Astrocyte (in vitro differentiated cells and primary cell): ENCODE results near the gene PRPF40B. TPM values are rescaled to one million over a fixed set of nuclear protein-coding genes. Genes with fewer than 3 reads are reported as not detected.
A peak's percentile ranks its signal among the peaks of the same experiment; 100 is the strongest.

Experiments used
- DNase-seq: peaks from one replicate; pipeline ENCODE4 v3.0.0-alpha.2; 2010; ENCODE audit warnings: low read depth
- FAIRE-seq: peaks from 2 replicates; lab custom pipeline; 2011; peaks lifted over from hg19 to GRCh38; lab: Jason Lieb, UNC
- H2AFZ ChIP-seq: 2 replicates; pipeline ENCODE4 v1.6.0; 2012; ENCODE audit warnings: low read depth, low read length, inconsistent platforms
- H3K27ac ChIP-seq: 2 replicates; pipeline ENCODE4 v1.5.1; 2011; ENCODE audit warnings: low read depth, low read length, inconsistent platforms
- H3K27me3 ChIP-seq: 2 replicates; pipeline ENCODE4 v1.6.0; 2011; ENCODE audit warnings: low read length, inconsistent platforms; ENCODE audit not compliant: insufficient read depth
- H3K36me3 ChIP-seq: 2 replicates; pipeline ENCODE4 v1.5.1; 2011; ENCODE audit warnings: low read length, inconsistent platforms; ENCODE audit not compliant: insufficient read depth
- H3K4me1 ChIP-seq: 2 replicates; pipeline ENCODE4 v1.5.1; 2011; ENCODE audit warnings: low read length, inconsistent platforms; ENCODE audit not compliant: insufficient read depth
- H3K4me2 ChIP-seq: 2 replicates; pipeline ENCODE4 v1.6.0; 2012; ENCODE audit warnings: low read length, inconsistent platforms
- H3K4me3 ChIP-seq: 2 replicates; pipeline ENCODE4 v1.5.1; 2011; ENCODE audit warnings: low read depth, mild to moderate bottlenecking, low read length, inconsistent platforms; ENCODE audit not compliant: insufficient read depth
- H3K79me2 ChIP-seq: 2 replicates; pipeline ENCODE4 v1.6.0; 2012; ENCODE audit warnings: mild to moderate bottlenecking, low read length, inconsistent platforms; ENCODE audit not compliant: insufficient read depth
- H3K9ac ChIP-seq: 2 replicates; pipeline ENCODE4 v1.6.0; 2012; ENCODE audit warnings: mild to moderate bottlenecking, low read length, inconsistent platforms
- H3K9me3 ChIP-seq: 2 replicates; pipeline ENCODE4 v1.5.1; 2012; ENCODE audit warnings: low read depth, mild to moderate bottlenecking, low read length, inconsistent platforms; ENCODE audit not compliant: insufficient read depth
- H4K20me1 ChIP-seq: 2 replicates; pipeline ENCODE4 v1.6.0; 2012; ENCODE audit warnings: low read length, inconsistent platforms; ENCODE audit not compliant: insufficient read depth
- H3K27ac Mint-ChIP-seq: one replicate; pipeline ENCODE4 v1.8.0; 2021; ENCODE audit warnings: mild to moderate bottlenecking, mixed read lengths; ENCODE audit not compliant: unreplicated experiment
- H3K27me3 Mint-ChIP-seq: one replicate; pipeline ENCODE4 v1.8.0; 2021; ENCODE audit warnings: low read depth, mixed read lengths; ENCODE audit not compliant: unreplicated experiment
- H3K36me3 Mint-ChIP-seq: one replicate; pipeline ENCODE4 v1.8.0; 2021; ENCODE audit warnings: low read depth, mixed read lengths; ENCODE audit not compliant: unreplicated experiment
- H3K4me1 Mint-ChIP-seq: one replicate; pipeline ENCODE4 v1.8.0; 2021; ENCODE audit warnings: low read depth, mixed read lengths; ENCODE audit not compliant: unreplicated experiment
- H3K4me3 Mint-ChIP-seq: one replicate; pipeline ENCODE4 v1.8.0; 2021; ENCODE audit warnings: mild to moderate bottlenecking, moderate library complexity, mixed read lengths; ENCODE audit not compliant: unreplicated experiment
- H3K9me3 Mint-ChIP-seq: one replicate; pipeline ENCODE4 v1.8.0; 2021; ENCODE audit warnings: mild to moderate bottlenecking, mixed read lengths; ENCODE audit not compliant: unreplicated experiment
- CTCF ChIP-seq: IDR thresholded peaks from 2 replicates; pipeline ENCODE4 v1.5.1; 2011; ENCODE audit warnings: low read depth, mild to moderate bottlenecking, inconsistent platforms, low read length, moderate library complexity; ENCODE audit not compliant: insufficient read depth
- EZH2 ChIP-seq: IDR thresholded peaks from 2 replicates; pipeline ENCODE4 v1.6.1; 2012; ENCODE audit warnings: mild to moderate bottlenecking, low read length, inconsistent platforms; ENCODE audit not compliant: insufficient read depth
- total RNA-seq: library from RNA; stranded (reverse); gene quantifications from 2 replicates; pipeline ENCODE4 v1.2.1, GENCODE V29; 2021

Gene PRPF40B
- total RNA-seq, 1 donor from 2014 or later: 10.1 TPM

GRCh38 chr12:49636574-49636973, 13.2 kb downstream of the PRPF40B start:
- no peak overlapping the region for H3K4me3 ChIP-seq
- peaks cover 8% of the 10 kb centered on the region for H3K36me3 Mint-ChIP-seq
- no peak for DNase-seq
- peak overlapping the region; percentile 22 for H3K27ac Mint-ChIP-seq
- H4K20me1 ChIP-seq: peaks cover 8% of the 10 kb centered on the region
- H3K79me2 ChIP-seq: no peaks in the 10 kb centered on the region
- no peak overlapping the region for H2AFZ ChIP-seq
- peaks cover 8% of the 10 kb centered on the region for H3K36me3 ChIP-seq
- H3K27me3 Mint-ChIP-seq: no peaks in the 10 kb centered on the region
- peaks cover 5% of the 10 kb centered on the region for H3K4me1 ChIP-seq
- no peak overlapping the region for H3K4me3 Mint-ChIP-seq
- H3K9me3 Mint-ChIP-seq: no peaks in the 10 kb centered on the region
- H3K9me3 ChIP-seq: no peaks in the 10 kb centered on the region
- no peak for FAIRE-seq
- peaks cover 14% of the 10 kb centered on the region for H3K4me1 Mint-ChIP-seq
- no peak overlapping the region for H3K4me2 ChIP-seq
- H3K27me3 ChIP-seq: no peaks in the 10 kb centered on the region
- H3K9ac ChIP-seq: no peak overlapping the region
- no peak overlapping the region for H3K27ac ChIP-seq
- TF ChIP-seq CTCF (no peak), EZH2 (no peak)

- no peak overlapping the region for H3K4me3 ChIP-seq
- H3K27me3 ChIP-seq: no peaks in the 10 kb centered on the region
- no peak for FAIRE-seq
- peaks cover 4% of the 10 kb centered on the region for H3K36me3 ChIP-seq
- Mint-ChIP-seq H3K27me3 (no peaks in the 10 kb centered on the region), H3K27ac (peak overlapping the region; percentile 22), H3K9me3 (no peaks in the 10 kb centered on the region), H3K4me3 (peak overlapping the region; percentile 46), H3K36me3 (peaks cover 8% of the 10 kb centered on the region), H3K4me1 (peaks cover 14% of the 10 kb centered on the region)
- H3K9ac ChIP-seq: peak overlapping the region; percentile 33
- DNase-seq: peak; percentile 50
- no peaks in the 10 kb centered on the region for H3K79me2 ChIP-seq
- peak overlapping the region; percentile 18 for H2AFZ ChIP-seq
- H3K4me1 ChIP-seq: peaks cover 5% of the 10 kb centered on the region
- H4K20me1 ChIP-seq: peaks cover 8% of the 10 kb centered on the region
- no peak overlapping the region for H3K27ac ChIP-seq
- H3K4me2 ChIP-seq: peak overlapping the region; percentile 30
- no peaks in the 10 kb centered on the region for H3K9me3 ChIP-seq
- TF ChIP-seq CTCF (peak; percentile 68), EZH2 (no peak)
Measured at GRCh38 chr12:49636979-49637755, 13.8 kb downstream of the PRPF40B start.
